HCT116 (cell line): ENCODE measurements around the gene MAGIX. TPM values are rescaled to one million over a fixed set of nuclear protein-coding genes. Genes with fewer than 3 reads are reported as not detected.

Experiments used
- ATAC-seq: fragments of 200-7000 bp; cut with Tn5 transposase; 2 replicates; pipeline ENCODE4 v1.9.1; 2020; ENCODE audit warnings: mild to moderate bottlenecking, moderate library complexity
- BruUV-seq: library from RNA; stranded (reverse); fragments of 400-500 nt; replicated peaks from 2 replicates; lab custom pipeline; 2021; lab: Mats Ljungman, UMichigan
- CTCF ChIA-PET: fragments of 300-600 bp; sonication (Branson Sonifier 250); formaldehyde crosslinking; loops from one replicate; lab custom pipeline; 2021; ENCODE audit warnings: antibody characterized with exemption; lab: Charles Lee
- POLR2A ChIA-PET: fragments of 300-600, 350-600 bp; sonication (Branson Sonifier 250); formaldehyde crosslinking; loops from one replicate; lab custom pipeline; 2021; ENCODE audit warnings: antibody characterized with exemption; lab: Charles Lee
- RAD21 ChIA-PET, 2 experiments: fragments of 300-600 bp; sonication (Branson Sonifier 250); formaldehyde crosslinking; loops; one replicate each; lab custom pipeline; 2023; ENCODE audit warnings: low total read pairs in 2 of 2; ENCODE audit not compliant: uncharacterized antibody in 2 of 2, unreplicated experiment in 2 of 2, low non-redundant PET in 1 of 2; lab: Charles Lee
- DNase-seq: peaks from one replicate; pipeline ENCODE4 v3.0.0-alpha.2; 2010; ENCODE audit warnings: low read depth, low spot score
- H2AFZ ChIP-seq: fragments of 200-600 bp; shearing (Covaris generic), sonication (generic); 2 replicates; pipeline ENCODE4 v1.6.1; 2017; ENCODE audit warnings: low read depth, mixed run types, mixed read lengths, antibody characterized with exemption, low read length; ENCODE audit not compliant: poor library complexity, severe bottlenecking
- H3K27ac ChIP-seq: 2 replicates; pipeline ENCODE4 v1.5.1; 2012; ENCODE audit warnings: low read depth, low read length
- H3K27me3 ChIP-seq: fragments of 200-600 bp; sonication (generic); 2 replicates; pipeline ENCODE4 v1.6.1; 2016; ENCODE audit warnings: mixed run types, low read length, mixed read lengths; ENCODE audit not compliant: insufficient read depth
- H3K36me3 ChIP-seq, 2 experiments: fragments of 200-500 bp in 1 of 2; fragments of 200-600 bp in 1 of 2; sonication (Bioruptor generic) in 1 of 2; sonication (generic) in 1 of 2; 2 replicates each; pipeline versions ENCODE4 v1.5.1 to v1.6.1; 2014 to 2016; ENCODE audit warnings: low read length in 2 of 2, inconsistent platforms in 1 of 2, mixed read lengths in 1 of 2, mixed run types in 1 of 2; ENCODE audit not compliant: insufficient read depth in 2 of 2, control insufficient read depth in 1 of 2
- H3K4me1 ChIP-seq, 2 experiments: fragments of 200-600 bp in 1 of 2; sonication (generic) in 1 of 2; 2 replicates each; pipeline versions ENCODE4 v1.5.1 to v1.6.1; 2012 to 2017; ENCODE audit warnings: low read length in 2 of 2, inconsistent platforms in 1 of 2, mild to moderate bottlenecking in 1 of 2, mixed read lengths in 1 of 2, mixed run types in 1 of 2, moderate library complexity in 1 of 2; ENCODE audit not compliant: insufficient read depth in 2 of 2, control insufficient read depth in 1 of 2
- H3K4me2 ChIP-seq: fragments of 200-600 bp; sonication (generic); 2 replicates; pipeline ENCODE4 v1.6.1; 2017; ENCODE audit warnings: mixed run types, low read length, mixed read lengths
- H3K4me3 ChIP-seq, 2 experiments: fragments of 200-600 bp in 1 of 2; sonication (generic) in 1 of 2; replicated peaks in 1 of 2; 2 replicates each; pipeline ENCODE4 v1.5.1; 2011 to 2016; ENCODE audit warnings: low read length in 2 of 2, control low read depth in 1 of 2, low read depth in 1 of 2, mild to moderate bottlenecking in 1 of 2, mixed read lengths in 1 of 2, mixed run types in 1 of 2
- H3K79me2 ChIP-seq: fragments of 200-600 bp; sonication (generic); 2 replicates; pipeline ENCODE4 v1.6.1; 2017; ENCODE audit warnings: mild to moderate bottlenecking, mixed run types, low read length, moderate library complexity, mixed read lengths; ENCODE audit not compliant: insufficient read depth
- H3K9ac ChIP-seq: fragments of 200-600 bp; sonication (generic); 2 replicates; pipeline ENCODE4 v1.6.1; 2016; ENCODE audit warnings: low read length, mixed read lengths
- H3K9me2 ChIP-seq: fragments of 200-600 bp; sonication (generic), shearing (Covaris generic); 2 replicates; pipeline ENCODE4 v1.6.1; 2017; ENCODE audit warnings: mixed run types, mild to moderate bottlenecking, moderate library complexity; ENCODE audit not compliant: insufficient read depth
- H3K9me3 ChIP-seq, 2 experiments: fragments of 200-500 bp in 1 of 2; fragments of 200-600 bp in 1 of 2; sonication (Bioruptor generic) in 1 of 2; sonication (generic) in 1 of 2; 2 replicates each; pipeline ENCODE4 v1.6.1; 2014 to 2017; ENCODE audit warnings: low read length in 2 of 2, mixed read lengths in 2 of 2, inconsistent platforms in 1 of 2, low read depth in 1 of 2, mild to moderate bottlenecking in 1 of 2, mixed run types in 1 of 2, moderate library complexity in 1 of 2; ENCODE audit not compliant: control insufficient read depth in 1 of 2, insufficient read depth in 1 of 2
- H4K20me1 ChIP-seq: fragments of 200-600 bp; sonication (generic), shearing (Covaris generic); 2 replicates; pipeline ENCODE4 v1.6.1; 2017; ENCODE audit warnings: mixed run types, mild to moderate bottlenecking, moderate library complexity; ENCODE audit not compliant: insufficient read depth
- EZH2 ChIP-seq: fragments of 200-600 bp; sonication (generic); IDR thresholded peaks from 2 replicates; pipeline ENCODE4 v1.6.1; 2017; ENCODE audit warnings: antibody characterized with exemption, mixed run types
- JUND ChIP-seq: IDR thresholded peaks from 2 replicates; pipeline ENCODE4 v1.6.1; 2012
- POLR2A ChIP-seq: IDR thresholded peaks from 2 replicates; pipeline ENCODE4 v1.7.0; 2011; ENCODE audit warnings: borderline replicate concordance; ENCODE audit not compliant: insufficient read depth, insufficient read length; ENCODE audit errors: extremely low read depth
- POLR2AphosphoS5 ChIP-seq: IDR thresholded peaks from 2 replicates; pipeline ENCODE4 v1.6.1; 2011; ENCODE audit warnings: mild to moderate bottlenecking, low read depth, low read length, moderate library complexity
- SIN3A ChIP-seq: IDR thresholded peaks from 2 replicates; pipeline ENCODE4 v1.6.1; 2012; ENCODE audit warnings: low read depth
- SP1 ChIP-seq: IDR thresholded peaks from 2 replicates; pipeline ENCODE4 v1.6.1; 2012; ENCODE audit warnings: low read depth
- ZNF274 ChIP-seq: fragments of 200-500 bp; sonication (Bioruptor generic); IDR thresholded peaks from 2 replicates; pipeline ENCODE4 v1.6.1; 2014; ENCODE audit warnings: mild to moderate bottlenecking, low read depth, low read length, inconsistent platforms
- intact Hi-C: fragments of 100-400 bp; cut with micrococcal nuclease; formaldehyde crosslinking; loops from 2 replicates; pipeline ENCODE4 v1.10.0; 2022
- total RNA-seq: library from RNA; stranded (reverse); gene quantifications from one replicate; pipeline ENCODE4 v1.2.1, GENCODE V29; 2021; ENCODE audit not compliant: unreplicated experiment
- TF ChIP-seq, protein P1 (sequence below): IDR thresholded peaks from 2 replicates; pipeline ENCODE4 v1.6.1; 2011; ENCODE audit warnings: mild to moderate bottlenecking, low read length, moderate library complexity; ENCODE audit not compliant: insufficient replicate concordance; ENCODE audit errors: extremely low read depth

MAGIX gene
- total RNA-seq, 1 experiment from 2014 or later: 2.6 TPM

- Histone ChIP-seq H3K9me3 (no peaks in the 10 kb centered on the region), H3K79me2 (no peaks in the 10 kb centered on the region), H3K4me2 (no peak overlapping the region), H3K4me1 (no peaks in the 10 kb centered on the region), H3K4me3 (no peak overlapping the region), H4K20me1 (no peaks in the 10 kb centered on the region), H3K9ac (no peak overlapping the region), H3K9me2 (no peaks in the 10 kb centered on the region), H2AFZ (no peak overlapping the region), H3K27me3 (no peaks in the 10 kb centered on the region), H3K27ac (no peak overlapping the region), H3K36me3 (no peaks in the 10 kb centered on the region)
- DNase-seq (no peak), ATAC-seq (no peak)
- intact Hi-C loops: no loop called here
- TF ChIP-seq, protein P1, sequence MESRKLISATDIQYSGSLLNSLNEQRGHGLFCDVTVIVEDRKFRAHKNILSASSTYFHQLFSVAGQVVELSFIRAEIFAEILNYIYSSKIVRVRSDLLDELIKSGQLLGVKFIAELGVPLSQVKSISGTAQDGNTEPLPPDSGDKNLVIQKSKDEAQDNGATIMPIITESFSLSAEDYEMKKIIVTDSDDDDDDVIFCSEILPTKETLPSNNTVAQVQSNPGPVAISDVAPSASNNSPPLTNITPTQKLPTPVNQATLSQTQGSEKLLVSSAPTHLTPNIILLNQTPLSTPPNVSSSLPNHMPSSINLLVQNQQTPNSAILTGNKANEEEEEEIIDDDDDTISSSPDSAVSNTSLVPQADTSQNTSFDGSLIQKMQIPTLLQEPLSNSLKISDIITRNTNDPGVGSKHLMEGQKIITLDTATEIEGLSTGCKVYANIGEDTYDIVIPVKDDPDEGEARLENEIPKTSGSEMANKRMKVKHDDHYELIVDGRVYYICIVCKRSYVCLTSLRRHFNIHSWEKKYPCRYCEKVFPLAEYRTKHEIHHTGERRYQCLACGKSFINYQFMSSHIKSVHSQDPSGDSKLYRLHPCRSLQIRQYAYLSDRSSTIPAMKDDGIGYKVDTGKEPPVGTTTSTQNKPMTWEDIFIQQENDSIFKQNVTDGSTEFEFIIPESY: no peak
- TF ChIP-seq SP1 (no peak), ZNF274 (no peak), EZH2 (no peak), POLR2AphosphoS5 (no peak)
- POLR2A ChIA-PET: no interaction called here
- no TSS peak for BruUV-seq
- RAD21 ChIA-PET: no interaction called here
- CTCF ChIA-PET: no interaction called here
Measured at GRCh38 chrX:49214416-49214815, 51.9 kb downstream of the MAGIX start.

DNA sequence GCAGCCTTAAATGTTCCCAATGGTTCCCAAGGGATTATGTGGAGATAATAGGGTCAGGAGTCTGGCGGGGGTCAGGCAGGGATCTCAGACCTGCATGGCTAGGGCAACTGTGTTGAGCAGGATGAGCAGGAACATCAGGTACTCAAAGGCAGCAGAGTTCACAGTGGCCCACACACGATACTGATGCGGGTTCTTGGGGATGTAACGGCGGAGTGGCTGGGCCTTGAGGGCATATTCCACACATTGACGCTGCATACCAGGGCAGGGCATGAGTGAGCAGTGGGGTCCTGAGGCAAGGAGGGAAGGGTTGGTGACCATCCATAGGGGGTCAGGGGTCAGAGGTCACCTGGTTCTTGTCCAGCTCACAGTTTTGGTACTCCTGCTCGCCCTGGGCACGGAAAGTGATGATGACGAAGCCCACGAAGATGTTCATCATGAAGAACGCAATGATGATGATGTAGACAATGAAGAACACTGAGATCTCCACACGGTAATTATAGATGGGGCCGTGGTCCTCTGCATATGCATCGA lies 52.5 kb downstream of the MAGIX start:
- no peak overlapping the region for H3K9ac ChIP-seq
- intact Hi-C loops: no loop called here

More for the DNA sequence above, 52.5 kb downstream of the MAGIX start:
- Histone ChIP-seq H3K4me3 (no peak overlapping the region), H2AFZ (no peak overlapping the region), H3K9me3 (no peaks in the 10 kb centered on the region), H3K36me3 (no peaks in the 10 kb centered on the region), H4K20me1 (no peaks in the 10 kb centered on the region), H3K4me1 (no peaks in the 10 kb centered on the region), H3K27ac (no peak overlapping the region), H3K79me2 (no peaks in the 10 kb centered on the region), H3K4me2 (no peak overlapping the region), H3K27me3 (no peaks in the 10 kb centered on the region), H3K9me2 (no peaks in the 10 kb centered on the region)
- ChIA-PET POLR2A (no interaction called here), CTCF (no interaction called here), RAD21 (no interaction called here)
- no TSS peak for BruUV-seq
- ATAC-seq (no peak), DNase-seq (no peak)
- TF ChIP-seq SIN3A: no peak
- TF ChIP-seq POLR2A: no peak
- TF ChIP-seq JUND: no peak

Other genes with a start within 250 kb of the MAGIX start
- 15.6 TPM for gene PIM2, start 243.7 kb upstream of the MAGIX start, total RNA-seq
- gene OTUD5, start 205.2 kb upstream of the MAGIX start, total RNA-seq: 42.6 TPM
- 5.5 TPM for gene KCND1, start 190.9 kb upstream of the MAGIX start, total RNA-seq
- 39.4 TPM for gene GRIPAP1, start 160.5 kb upstream of the MAGIX start, total RNA-seq
- 17.1 TPM for gene TFE3, start 119.4 kb upstream of the MAGIX start, total RNA-seq
- 13.5 TPM for gene CCDC120, start 103.8 kb upstream of the MAGIX start, total RNA-seq
- gene PRAF2, start 88.8 kb upstream of the MAGIX start, total RNA-seq: 18.8 TPM
- 41.7 TPM for gene WDR45, start 82.9 kb upstream of the MAGIX start, total RNA-seq
- 21.7 TPM for gene GPKOW, start 39.0 kb upstream of the MAGIX start, total RNA-seq
- gene PLP2, start 9.1 kb downstream of the MAGIX start, total RNA-seq: 207 TPM
- 27.8 TPM for gene PRICKLE3, start 23.6 kb downstream of the MAGIX start, total RNA-seq
- gene SYP, start 37.4 kb downstream of the MAGIX start, total RNA-seq: 1.2 TPM
- not detected for gene CACNA1F, start 70.6 kb downstream of the MAGIX start, total RNA-seq
- 10.4 TPM for gene CCDC22, start 72.7 kb downstream of the MAGIX start, total RNA-seq
- gene FOXP3, start 102.0 kb downstream of the MAGIX start, total RNA-seq: 0.15 TPM
- 1.6 TPM for gene PPP1R3F, start 107.0 kb downstream of the MAGIX start, total RNA-seq
- not detected for gene GAGE10, start 140.9 kb downstream of the MAGIX start, total RNA-seq
- not detected for gene GAGE12J, start 159.3 kb downstream of the MAGIX start, total RNA-seq
- not detected for gene GAGE13, start 168.8 kb downstream of the MAGIX start, total RNA-seq